WI38 (cell line): ENCODE results near the gene FGFRL1.

ENCODE experiments used
- H3K4me3 ChIP-seq: 2 replicates; pipeline ENCODE4 v1.5.1; 2011; ENCODE audit warnings: low read depth, mild to moderate bottlenecking, control low read depth, low read length
- TF ChIP-seq, protein P1 (sequence below): IDR thresholded peaks from 2 replicates; pipeline ENCODE4 v1.5.1; 2012; ENCODE audit warnings: low read depth, mild to moderate bottlenecking, control low read depth, low read length

Gene FGFRL1

GRCh38 chr4:1058198-1058996, 47.0 kb downstream of the FGFRL1 start:
- H3K4me3 ChIP-seq = no peak overlapping the region
- TF ChIP-seq, protein P1, sequence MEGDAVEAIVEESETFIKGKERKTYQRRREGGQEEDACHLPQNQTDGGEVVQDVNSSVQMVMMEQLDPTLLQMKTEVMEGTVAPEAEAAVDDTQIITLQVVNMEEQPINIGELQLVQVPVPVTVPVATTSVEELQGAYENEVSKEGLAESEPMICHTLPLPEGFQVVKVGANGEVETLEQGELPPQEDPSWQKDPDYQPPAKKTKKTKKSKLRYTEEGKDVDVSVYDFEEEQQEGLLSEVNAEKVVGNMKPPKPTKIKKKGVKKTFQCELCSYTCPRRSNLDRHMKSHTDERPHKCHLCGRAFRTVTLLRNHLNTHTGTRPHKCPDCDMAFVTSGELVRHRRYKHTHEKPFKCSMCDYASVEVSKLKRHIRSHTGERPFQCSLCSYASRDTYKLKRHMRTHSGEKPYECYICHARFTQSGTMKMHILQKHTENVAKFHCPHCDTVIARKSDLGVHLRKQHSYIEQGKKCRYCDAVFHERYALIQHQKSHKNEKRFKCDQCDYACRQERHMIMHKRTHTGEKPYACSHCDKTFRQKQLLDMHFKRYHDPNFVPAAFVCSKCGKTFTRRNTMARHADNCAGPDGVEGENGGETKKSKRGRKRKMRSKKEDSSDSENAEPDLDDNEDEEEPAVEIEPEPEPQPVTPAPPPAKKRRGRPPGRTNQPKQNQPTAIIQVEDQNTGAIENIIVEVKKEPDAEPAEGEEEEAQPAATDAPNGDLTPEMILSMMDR = no peak

DNA sequence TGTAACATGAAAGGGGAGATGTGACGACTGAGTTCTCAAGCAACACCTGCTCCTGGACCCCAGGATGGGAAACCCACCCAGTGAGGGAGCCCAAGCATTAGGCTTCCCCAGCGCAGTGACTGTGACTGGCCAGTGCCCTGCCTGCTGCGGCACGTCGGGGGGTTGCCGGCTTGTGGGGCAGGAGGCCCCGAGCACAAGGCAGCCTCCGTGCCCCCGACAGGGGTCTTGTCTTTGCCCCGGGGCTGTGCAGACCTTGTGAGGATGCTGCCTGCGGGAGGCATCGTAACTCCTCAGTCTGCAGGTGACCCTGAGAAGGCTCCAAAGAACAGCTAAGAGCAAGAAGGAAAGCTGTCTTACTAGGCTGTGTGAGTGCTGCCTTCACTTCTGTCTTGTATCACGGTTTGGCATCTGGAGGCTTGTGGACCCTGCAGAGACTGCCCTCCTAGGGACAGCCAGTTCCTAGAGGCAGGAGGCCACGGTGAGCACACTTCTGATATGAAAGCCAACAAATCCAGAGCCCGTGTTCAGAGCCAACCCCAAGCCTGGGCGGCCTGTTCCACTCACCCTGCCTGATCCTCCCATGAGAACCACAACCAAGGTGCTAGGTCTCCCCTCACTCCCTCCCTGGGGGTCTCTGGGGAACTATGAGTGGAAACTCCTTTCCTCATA, 47.7 kb downstream of the FGFRL1 start:
- H3K4me3 ChIP-seq = no peak overlapping the region
- TF ChIP-seq, protein P1 = no peak

DNA sequence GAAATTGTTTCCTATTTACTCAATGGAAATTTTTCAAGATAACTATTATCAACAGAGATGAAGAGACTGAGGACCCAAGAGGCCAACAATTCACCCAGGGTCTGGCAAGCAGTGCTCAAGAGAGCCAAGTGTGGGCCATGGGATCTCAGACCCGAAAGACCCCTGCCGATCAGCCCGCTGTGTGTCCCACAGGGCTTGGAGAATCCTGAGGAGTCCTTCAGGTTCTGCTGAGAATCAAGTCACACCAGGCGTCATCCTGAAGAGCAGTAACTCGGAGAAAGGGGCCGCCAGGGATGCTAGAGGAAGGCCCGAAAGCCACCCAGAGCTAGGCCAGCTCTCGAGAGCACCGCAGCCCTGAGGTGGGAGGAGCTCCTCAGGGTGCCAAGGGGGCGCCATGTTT, 48.7 kb downstream of the FGFRL1 start:
- TF ChIP-seq, protein P1 = no peak
- no peak overlapping the region for H3K4me3 ChIP-seq

GRCh38 chr4:1060621-1061020, 49.2 kb downstream of the FGFRL1 start:
- no peak overlapping the region for H3K4me3 ChIP-seq
- TF ChIP-seq, protein P1 = no peak

- no peak overlapping the region for H3K4me3 ChIP-seq
- TF ChIP-seq, protein P1 = no peak
These were observed 49.8 kb downstream of the FGFRL1 start for GRCh38 chr4:1061056-1061700.

- TF ChIP-seq, protein P1 = no peak
- no peak overlapping the region for H3K4me3 ChIP-seq
These were observed 50.3 kb downstream of the FGFRL1 start for GRCh38 chr4:1061760-1062159.

GRCh38 chr4:1062419-1062818, 51.0 kb downstream of the FGFRL1 start:
- TF ChIP-seq, protein P1 = no peak
- no peak overlapping the region for H3K4me3 ChIP-seq
